ENCODE measurements around the gene SLCO2A1.

SLCO2A1 gene

GRCh38 chr3:134055661-134056060 is 25.9 kb upstream of the SLCO2A1 start:
- no peak overlapping the region for H3K4me3 ChIP-seq (replicated peaks; ENCODE audit: low read depth, low read length)
- no peak for DNase-seq (ENCODE audit: extremely low read depth, low read depth)
- no peak for TF ChIP-seq CTCF (IDR thresholded peaks at IDR 0.05; ENCODE audit: low read depth, low read length, missing control alignments)

- no peak overlapping the region for H3K4me3 ChIP-seq (replicated peaks; ENCODE audit: low read depth, low read length)
- DNase-seq (ENCODE audit: extremely low read depth, low read depth), result no peak
- no peak for TF ChIP-seq CTCF (IDR thresholded peaks at IDR 0.05; ENCODE audit: low read depth, low read length, missing control alignments)
These were observed 25.2 kb upstream of the SLCO2A1 start for GRCh38 chr3:134054881-134055280.

GRCh38 chr3:134054231-134054630 is 24.5 kb upstream of the SLCO2A1 start:
- H3K4me3 ChIP-seq (replicated peaks; ENCODE audit: low read depth, low read length), result no peak overlapping the region
- DNase-seq (ENCODE audit: extremely low read depth, low read depth), result no peak
- no peak for TF ChIP-seq CTCF (IDR thresholded peaks at IDR 0.05; ENCODE audit: low read depth, low read length, missing control alignments)

- no peak for DNase-seq (ENCODE audit: extremely low read depth, low read depth)
- TF ChIP-seq CTCF (IDR thresholded peaks at IDR 0.05; ENCODE audit: low read depth, low read length, missing control alignments), result no peak
- no peak overlapping the region for H3K4me3 ChIP-seq (replicated peaks; ENCODE audit: low read depth, low read length)
These were observed 22.6 kb upstream of the SLCO2A1 start for GRCh38 chr3:134052370-134052769.

GRCh38 chr3:134049676-134050075 is 20.0 kb upstream of the SLCO2A1 start:
- no peak overlapping the region for H3K4me3 ChIP-seq (replicated peaks; ENCODE audit: low read depth, low read length)
- DNase-seq (ENCODE audit: extremely low read depth, low read depth), result no peak

GRCh38 chr3:134048278-134048996 is 18.7 kb upstream of the SLCO2A1 start:
- H3K4me3 ChIP-seq (replicated peaks; ENCODE audit: low read depth, low read length), result no peak overlapping the region
- no peak for DNase-seq (ENCODE audit: extremely low read depth, low read depth)
- no peak for TF ChIP-seq CTCF (IDR thresholded peaks at IDR 0.05; ENCODE audit: low read depth, low read length, missing control alignments)

More at GRCh38 chr3:134049676-134050075, 20.0 kb upstream of the SLCO2A1 start:
- no peak for TF ChIP-seq CTCF (IDR thresholded peaks at IDR 0.05; ENCODE audit: low read depth, low read length, missing control alignments)

- no peak for TF ChIP-seq CTCF (IDR thresholded peaks at IDR 0.05; ENCODE audit: low read depth, low read length, missing control alignments)
- DNase-seq (ENCODE audit: extremely low read depth, low read depth), result no peak
- H3K4me3 ChIP-seq (replicated peaks; ENCODE audit: low read depth, low read length), result no peak overlapping the region
These were observed 14.7 kb upstream of the SLCO2A1 start for GRCh38 chr3:134044459-134044858.

Data from HFF-Myc (cell line).